Astrocyte of the hippocampus (primary cell): ENCODE measurements around the gene MPIG6B.

Source experiments
- DNase-seq: peaks from one replicate; pipeline ENCODE4 v3.0.0; 2011; ENCODE audit warnings: low read depth, low spot score

MPIG6B gene

GRCh38 chr6:31765910-31766794 is 43.0 kb downstream of the MPIG6B start:
- DNase-seq: peak; percentile 21

GRCh38 chr6:31767096-31767645 is 44.0 kb downstream of the MPIG6B start:
- DNase-seq: no peak

- DNase-seq: no peak
Observed at GRCh38 chr6:31768363-31769257, 45.4 kb downstream of the MPIG6B start.

- DNase-seq: peak; percentile 37
Observed at GRCh38 chr6:31769684-31770371, 46.7 kb downstream of the MPIG6B start.

GRCh38 chr6:31770860-31771259 is 47.7 kb downstream of the MPIG6B start:
- no peak for DNase-seq

- no peak for DNase-seq
Observed at GRCh38 chr6:31771992-31772358, 48.8 kb downstream of the MPIG6B start.

- no peak for DNase-seq
Observed at GRCh38 chr6:31775184-31775583, 52.0 kb downstream of the MPIG6B start.

GRCh38 chr6:31775633-31776484 is 52.7 kb downstream of the MPIG6B start:
- DNase-seq: no peak
